HG03196 (cell line): ENCODE measurements around the gene F2RL3.
"Not testable (repeated sequence)": the region's sequence is repeated elsewhere in the genome, so short reads cannot be mapped to it uniquely, and the experiment has no call there.

Experiments
- ATAC-seq: cut with Tn5 transposase; IDR thresholded peaks from one replicate; pipeline ENCODE4 v1.9.1; 2021; ENCODE audit not compliant: unreplicated experiment

Gene F2RL3

DNA sequence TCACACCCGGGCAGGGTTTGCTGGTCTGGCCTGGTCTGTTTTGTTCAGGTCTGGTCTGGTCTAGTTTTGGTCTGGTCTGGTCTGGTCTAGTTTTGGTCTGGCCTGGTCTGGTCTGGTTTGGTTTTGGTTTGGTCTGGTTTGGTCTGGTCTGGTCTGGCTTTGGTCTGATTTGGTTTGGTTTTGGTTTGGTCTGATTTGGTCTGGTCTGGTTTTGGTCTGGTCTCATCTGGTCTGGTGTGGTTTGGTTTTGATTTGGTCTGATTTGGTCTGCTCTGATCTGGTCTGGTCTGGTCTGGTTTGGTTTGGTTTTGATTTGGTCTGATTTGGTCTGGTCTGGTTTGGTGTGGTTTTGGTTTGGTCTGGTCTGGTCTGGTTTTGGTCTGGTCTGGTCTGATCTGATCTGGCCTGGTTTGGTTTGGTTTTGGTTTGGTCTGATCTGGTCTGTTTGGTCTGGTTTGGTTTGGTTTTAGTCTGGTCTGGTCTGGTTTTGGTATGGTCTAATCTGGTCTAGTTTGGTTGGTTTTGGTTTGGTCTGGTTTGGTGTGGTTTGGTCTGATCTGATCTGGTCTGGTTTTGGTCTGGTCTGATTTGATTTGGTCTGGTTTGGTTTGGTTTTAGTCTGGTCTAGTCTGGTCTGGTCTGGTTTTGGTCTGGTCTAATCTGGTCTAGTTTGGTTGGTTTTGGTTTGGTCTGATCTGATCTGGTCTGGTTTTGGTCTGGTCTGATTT, 14.4 kb upstream of the F2RL3 start:
- no peak for ATAC-seq

DNA sequence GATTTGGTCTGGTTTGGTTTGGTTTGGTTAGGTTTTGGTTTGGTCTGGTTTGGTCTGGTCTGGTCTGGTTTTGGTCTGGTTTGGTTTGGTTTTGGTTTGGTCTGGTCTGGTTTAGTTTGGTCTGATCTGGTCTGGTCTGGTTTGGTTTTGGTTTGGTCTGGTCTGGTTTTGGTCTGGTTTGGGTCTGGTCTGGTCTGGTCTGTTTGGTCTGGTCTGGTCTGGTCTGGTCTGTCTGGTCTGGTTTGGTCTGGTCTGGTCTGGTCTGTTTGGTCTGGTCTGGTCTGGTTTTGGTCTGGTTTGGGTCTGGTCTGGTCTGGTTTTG, 13.9 kb upstream of the F2RL3 start:
- ATAC-seq, result not testable (repeated sequence)

DNA sequence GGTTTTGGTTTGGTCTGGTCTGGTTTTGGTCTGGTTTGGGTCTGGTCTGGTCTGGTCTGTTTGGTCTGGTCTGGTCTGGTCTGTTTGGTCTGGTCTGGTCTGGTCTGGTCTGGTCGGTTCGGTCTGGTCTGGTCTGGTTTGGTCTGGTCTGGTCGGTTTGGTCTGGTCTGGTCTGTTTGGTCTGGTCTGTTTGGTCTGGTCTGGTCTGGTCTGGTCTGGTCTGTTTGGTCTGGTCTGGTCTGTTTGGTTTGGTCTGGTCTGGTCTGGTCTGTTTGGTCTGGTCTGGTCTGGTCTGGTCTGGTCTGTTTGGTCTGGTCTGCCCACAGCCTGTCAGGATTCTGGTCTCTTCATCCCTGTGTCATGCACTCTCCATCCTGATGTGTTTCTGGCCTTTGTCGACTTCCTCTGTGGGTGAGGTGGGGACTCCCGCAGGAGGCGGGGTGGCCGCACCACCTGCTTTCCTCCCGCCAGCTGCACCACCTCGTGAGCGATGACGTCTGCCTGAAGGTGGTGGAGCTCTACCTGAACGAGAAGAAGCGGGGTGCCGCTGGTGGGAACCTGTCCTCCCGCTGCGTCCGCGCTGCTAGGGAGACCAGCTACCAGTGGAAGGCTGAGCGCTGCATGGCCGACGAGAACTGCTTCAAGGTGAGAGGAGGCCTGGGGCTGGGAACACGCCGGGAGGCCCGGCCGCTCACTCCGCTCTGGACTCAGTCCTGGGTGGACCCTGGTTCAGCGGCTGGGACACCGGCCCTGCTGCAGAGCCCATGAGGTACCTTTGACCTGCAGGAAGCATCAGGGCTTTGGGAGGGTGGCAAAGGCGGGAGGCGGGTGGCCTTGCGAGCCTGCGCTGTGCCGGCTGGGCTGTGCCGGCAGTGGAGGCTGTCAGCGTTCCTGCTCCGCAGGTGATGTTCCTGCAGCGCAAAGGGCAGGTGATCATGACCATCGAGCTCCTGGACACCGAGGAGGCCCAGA, 12.9 kb upstream of the F2RL3 start:
- ATAC-seq, result no peak

DNA sequence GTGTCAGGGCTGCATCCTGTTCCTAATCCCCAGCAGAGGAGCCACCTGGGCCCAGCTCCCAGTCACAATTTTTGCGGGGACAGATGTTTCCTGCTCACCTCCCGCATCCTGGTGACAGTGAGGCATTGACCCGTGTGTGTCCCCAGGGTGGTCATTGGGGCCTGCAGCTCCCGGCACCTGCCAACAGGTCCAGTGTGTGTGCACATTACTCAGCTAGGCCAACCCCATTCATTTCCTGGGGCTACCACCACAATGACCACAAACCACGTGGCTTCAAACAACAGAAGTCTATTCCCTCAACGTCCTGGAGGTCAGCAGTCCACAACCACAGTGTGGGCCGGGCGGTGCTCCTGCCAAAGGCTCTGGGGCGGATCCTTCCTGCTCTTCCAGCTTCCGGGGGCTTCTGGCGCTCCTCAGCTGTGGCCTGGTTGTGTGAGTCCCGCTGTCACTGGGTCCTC, 11.9 kb upstream of the F2RL3 start:
- ATAC-seq, result no peak

DNA sequence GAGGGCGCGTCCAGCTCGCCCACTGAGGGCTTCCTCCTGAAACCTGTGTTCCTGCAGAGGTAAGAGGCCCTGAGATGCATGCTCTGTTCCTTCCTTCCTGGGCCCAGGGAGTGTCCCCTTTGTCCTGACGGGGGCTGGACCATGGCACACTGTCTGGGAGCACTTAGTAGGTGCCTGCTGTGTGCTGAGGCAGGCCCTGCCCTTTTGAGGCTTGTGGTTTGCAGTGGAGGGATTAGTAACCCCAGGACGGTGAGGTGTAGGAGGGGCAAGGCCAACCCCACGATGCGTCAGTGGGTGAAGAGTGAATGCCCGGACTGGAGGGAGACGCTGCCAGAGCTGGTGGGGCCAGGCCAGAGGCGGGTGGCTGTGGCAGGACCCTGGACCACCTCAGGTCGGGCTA, 11.2 kb upstream of the F2RL3 start:
- no peak for ATAC-seq

DNA sequence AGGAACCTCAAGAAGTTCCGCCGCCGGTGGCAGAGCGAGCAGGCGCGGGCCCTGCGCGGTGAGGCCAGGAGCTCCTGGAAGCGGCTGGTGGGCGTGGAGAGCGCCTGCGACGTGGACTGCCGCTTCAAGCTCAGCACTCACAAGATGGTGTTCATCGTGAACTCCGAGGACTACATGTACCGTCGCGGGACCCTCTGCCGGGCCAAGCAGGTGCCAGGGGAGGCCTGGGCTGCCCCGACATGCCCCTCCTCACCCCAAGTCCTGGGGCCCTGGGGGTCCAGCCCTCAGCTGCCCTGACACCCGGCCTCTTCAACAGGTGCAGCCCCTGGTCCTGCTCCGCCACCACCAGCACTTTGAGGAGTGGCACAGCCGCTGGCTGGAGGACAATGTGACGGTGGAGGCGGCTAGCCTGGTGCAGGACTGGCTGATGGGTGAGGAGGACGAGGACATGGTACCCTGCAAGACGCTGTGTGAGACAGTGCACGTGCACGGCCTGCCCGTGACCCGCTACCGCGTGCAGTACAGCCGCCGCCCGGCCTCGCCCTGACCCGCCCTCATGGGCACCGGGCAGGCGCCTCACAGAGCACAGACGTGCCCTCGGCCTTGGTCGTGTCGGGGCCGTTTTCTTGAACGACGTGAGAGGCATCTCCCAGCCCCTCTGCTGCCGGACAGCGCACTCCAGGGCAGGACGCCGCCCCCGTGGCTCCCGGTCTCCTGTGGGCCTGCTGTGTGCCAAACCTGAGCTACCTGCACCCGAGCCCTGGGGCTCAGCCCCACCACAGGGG, 10.4 kb upstream of the F2RL3 start:
- no peak for ATAC-seq

DNA sequence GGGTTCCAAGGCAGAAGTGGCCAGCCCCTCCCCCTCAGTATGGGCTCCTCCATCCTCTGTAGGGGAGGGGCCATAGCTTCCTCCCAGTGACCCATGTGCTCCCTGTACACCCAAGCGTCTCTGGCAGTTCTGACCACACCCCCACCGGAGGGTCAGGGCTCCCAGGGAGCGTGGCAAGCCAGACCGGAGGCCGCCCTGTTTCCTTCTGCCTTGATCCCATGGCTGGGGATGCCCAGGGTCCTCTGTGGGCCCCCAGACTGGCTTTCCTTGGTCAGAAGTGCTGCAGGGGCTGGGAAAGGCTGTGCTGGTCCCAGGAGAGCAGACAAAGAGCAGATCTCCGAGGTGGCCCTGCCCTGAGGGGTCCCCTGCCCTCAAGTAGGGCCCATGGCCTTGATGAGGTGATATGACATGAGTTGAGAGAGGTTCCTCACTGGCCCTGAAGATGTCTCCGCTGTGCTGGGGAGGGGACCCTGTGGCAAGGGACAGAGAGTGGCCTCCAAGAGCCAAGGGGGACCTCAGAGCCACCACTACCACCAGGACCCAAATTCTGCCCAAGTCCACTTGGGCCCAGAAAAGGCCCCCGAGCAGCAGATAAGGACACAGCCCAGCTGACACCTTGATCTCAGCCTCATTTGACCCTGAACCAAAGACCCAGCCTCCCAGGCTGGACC, 7.8 kb upstream of the F2RL3 start:
- ATAC-seq, result no peak

DNA sequence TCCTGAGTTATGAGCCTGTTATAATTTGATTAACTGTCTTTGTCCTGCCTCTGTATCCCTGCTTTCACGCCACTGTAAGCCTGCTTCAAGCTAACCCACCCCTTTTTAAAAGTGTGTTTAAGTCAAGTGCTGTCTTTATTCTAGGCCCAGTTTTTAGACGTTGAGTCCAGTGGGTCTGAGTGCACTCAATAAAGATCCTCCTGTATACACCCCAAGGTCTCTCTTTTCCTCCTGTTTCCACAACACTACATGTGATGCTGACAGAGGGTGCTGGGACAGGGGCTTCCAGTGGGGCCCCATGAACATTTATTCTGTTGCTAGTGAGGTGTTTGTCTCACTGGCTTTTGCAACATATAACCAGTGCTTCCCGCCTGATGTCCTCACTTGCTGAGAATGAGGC, 6.7 kb upstream of the F2RL3 start:
- no peak for ATAC-seq

DNA sequence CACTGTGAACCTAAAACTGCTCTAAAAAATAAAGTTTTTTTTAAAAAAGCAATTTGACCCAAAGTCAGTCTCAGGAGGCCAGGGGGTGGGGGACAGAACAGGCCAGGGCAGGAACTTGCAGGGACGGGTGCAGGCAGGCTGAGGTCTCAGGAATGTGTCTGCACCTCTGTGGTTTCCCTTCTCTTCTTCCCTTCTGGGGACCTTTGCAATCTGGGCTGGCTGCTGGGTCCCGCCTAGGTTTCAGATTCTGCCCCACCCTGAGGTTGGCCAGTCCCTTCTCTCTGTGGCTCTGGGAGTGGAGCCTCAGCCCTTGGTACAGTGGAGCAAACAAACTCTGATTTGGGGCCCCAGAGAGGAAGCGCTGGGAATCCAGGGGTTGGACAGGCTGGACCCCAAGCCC, 5.3 kb upstream of the F2RL3 start:
- ATAC-seq, result no peak

DNA sequence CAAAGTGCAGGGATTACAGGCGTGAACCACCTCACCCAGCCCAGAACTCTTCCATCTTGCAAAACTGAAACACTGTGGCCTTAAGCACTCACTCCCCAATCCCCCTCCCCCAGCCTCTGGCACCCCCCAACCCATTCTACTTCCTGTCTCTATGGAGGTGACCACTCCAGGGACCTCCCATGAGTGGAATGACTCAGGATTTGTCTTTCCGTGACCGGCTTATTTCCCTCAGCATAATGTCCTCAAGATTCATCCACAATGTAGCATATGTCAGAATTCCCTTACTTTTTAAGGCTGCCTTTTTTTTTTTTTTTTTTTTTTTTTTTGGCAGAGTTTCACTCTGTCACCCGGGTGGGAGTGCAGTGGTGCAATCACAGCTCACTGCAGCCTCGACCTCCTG, 3.6 kb upstream of the F2RL3 start:
- no peak for ATAC-seq

DNA sequence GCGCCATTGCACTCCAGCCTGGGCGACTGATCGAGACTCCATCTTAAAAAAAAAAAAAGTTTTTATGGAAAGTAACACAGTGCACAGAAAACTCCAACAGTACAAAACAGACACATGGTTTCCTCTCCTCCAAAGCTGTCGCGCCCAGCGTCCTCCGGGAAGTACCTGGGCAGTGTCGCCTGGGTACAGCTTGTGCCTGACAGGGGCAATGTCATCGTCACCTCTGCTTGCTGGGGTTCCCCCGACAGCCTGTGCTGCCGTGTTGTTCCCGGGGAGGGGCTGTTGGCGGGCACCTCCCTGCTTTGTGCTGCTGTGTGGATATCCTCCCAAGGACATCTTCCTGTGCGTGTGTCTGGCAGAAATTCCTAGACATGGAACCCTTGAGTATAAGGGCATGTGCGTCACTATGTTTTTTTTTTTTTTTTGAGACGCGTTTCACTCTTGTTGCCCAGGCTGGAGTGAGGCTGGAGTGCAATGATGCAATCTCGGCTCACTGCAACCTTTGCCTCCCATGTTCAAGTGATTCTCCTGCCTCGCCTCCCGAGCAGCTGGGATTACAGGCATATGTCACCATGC, 2.4 kb upstream of the F2RL3 start:
- ATAC-seq, result no peak

DNA sequence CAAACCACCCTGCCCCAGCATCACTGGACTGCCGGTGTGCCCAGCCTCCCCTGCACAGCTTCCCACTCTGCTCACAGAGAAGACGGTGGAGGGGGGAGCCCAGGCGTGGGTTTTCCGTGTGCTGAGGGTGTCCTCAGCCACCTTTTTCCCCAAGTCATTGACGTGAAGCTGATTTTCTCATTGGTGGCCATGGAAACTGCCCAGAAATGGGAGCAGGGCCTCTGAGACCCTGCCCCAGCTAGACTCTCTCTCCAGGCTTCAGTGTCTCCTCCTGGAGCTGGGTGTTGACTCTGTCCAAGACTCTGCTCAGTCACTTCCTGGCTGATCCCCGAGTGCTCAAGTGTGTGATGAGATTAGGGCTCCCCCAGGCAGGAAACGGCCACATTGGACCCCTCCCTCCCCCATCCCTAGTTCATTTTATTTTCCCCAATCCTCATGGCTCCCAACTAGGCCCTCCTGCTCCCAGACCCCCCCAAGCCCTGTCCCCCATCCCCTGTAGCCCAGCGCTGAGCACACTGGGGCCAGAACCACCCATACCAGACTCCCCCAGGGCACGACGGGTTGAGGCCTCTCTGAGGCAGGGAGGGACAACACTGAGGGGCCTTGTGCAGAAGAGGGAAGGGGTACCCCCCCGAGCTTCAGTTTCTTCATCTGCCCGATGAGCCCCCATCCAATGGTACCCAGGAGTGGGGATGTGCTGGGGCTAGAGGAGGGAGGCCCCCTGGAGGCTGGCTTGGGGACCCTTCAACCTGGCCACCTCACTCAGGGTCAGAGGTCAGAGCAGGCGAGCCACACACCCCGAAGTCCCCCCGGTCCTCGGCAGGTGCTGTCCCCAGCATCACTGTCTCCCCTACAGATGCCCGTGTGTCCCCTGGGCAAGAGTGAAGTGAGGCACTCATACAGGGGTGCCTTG, 1.2 kb upstream of the F2RL3 start:
- ATAC-seq, result no peak

DNA sequence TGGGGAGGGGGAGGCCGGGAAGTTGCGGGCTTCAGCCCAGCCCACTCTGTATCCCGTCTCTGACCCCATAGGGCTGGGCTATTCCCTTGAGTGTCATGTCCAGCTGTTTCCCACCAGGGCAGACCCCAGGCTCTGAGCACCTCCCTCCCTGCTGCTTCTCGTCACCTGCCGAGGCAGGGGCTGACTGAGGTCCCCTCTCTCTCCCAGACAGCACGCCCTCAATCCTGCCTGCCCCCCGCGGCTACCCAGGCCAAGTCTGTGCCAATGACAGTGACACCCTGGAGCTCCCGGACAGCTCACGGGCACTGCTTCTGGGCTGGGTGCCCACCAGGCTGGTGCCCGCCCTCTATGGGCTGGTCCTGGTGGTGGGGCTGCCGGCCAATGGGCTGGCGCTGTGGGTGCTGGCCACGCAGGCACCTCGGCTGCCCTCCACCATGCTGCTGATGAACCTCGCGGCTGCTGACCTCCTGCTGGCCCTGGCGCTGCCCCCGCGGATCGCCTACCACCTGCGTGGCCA, 625 bp downstream of the F2RL3 start:
- ATAC-seq, result no peak

DNA sequence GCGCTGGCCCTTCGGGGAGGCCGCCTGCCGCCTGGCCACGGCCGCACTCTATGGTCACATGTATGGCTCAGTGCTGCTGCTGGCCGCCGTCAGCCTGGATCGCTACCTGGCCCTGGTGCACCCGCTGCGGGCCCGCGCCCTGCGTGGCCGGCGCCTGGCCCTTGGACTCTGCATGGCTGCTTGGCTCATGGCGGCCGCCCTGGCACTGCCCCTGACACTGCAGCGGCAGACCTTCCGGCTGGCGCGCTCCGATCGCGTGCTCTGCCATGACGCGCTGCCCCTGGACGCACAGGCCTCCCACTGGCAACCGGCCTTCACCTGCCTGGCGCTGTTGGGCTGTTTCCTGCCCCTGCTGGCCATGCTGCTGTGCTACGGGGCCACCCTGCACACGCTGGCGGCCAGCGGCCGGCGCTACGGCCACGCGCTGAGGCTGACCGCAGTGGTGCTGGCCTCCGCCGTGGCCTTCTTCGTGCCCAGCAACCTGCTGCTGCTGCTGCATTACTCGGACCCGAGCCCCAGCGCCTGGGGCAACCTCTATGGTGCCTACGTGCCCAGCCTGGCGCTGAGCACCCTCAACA, 1.2 kb downstream of the F2RL3 start:
- ATAC-seq, result no peak

DNA sequence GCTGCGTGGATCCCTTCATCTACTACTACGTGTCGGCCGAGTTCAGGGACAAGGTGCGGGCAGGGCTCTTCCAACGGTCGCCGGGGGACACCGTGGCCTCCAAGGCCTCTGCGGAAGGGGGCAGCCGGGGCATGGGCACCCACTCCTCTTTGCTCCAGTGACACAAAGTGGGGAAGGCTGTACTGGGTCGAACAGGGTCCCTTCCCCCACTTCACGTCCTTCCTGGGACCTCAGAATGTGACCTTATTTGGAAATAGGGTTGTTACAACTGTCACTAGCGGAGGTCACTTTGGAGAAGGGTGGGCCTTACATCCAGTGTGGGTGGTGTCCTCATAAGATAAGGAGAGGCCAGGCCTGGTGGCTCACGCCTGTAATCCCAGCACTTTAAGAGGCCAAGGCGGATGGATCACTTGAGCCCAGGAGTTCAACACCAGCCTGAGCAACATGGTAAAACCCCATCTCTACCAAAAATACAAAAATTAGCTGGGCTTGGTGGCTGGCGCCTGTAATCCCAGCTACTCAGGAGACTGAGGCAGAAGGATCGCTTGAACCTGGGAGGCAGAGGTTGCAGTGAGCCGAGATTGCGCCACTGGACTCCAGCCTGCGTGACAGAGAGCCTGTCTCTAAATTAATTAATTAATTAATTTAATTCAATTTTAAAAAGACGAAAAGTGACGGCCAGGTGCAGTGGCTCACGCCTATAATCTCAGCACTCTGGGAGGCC, 1.8 kb downstream of the F2RL3 start:
- no peak for ATAC-seq

DNA sequence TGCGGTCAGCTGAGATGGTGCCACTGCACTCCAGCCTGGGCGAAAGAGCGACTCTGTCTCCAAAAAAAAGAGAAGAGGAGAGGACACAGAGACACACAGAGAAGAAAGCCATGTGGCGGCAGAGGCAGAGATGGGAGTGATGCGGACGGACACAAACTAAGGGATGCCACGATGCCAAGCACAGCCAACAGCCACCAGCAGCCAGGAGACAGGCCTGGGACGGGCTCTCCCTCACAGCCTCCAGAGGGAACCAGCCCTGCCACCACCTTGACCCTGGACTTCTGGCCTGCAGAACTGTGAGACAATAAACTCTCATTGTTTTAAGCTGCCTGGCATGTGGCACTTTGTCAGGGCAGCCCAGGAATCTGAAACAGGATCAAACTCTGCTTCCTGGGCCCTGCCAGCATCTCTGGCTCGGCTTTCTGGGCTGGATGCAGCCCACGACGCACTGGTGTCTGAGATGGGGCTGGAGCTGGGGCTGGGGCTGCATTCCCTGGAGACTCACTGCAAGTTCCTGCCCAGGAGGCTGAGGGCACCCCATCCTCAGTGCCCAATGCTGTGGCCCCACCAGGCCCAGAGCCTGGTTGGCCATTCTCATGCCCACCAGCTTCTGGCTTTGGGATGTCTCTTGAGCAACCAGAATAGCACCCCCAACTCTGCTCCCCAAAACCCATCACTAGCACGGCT, 3.0 kb downstream of the F2RL3 start:
- no peak for ATAC-seq

DNA sequence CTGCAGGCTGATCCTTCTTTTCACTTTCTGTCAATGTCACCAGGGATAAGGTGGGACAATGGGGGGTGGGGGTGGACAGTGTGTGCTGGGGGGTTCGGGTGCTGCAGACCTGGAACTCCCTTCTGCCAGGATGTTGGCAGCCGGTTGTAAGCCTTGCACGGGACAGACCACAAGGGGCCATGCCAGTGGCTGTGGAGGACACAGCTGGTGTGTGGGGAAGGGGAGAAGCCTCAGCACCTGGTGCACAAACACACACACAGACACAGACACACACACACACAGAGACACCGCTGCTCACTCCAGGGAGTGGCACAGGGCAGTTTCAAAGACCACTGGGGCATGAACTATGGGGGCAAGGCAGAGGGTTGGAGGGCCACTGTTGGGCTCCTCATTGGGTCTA, 3.6 kb downstream of the F2RL3 start:
- ATAC-seq, result no peak
